NOMO-1 treated with DMSO at 0.1 percent for 48 hours (cell line): Measurements from ENCODE around the gene TH.

Experiments used
- DNase-seq: peaks from one replicate; lab custom pipeline; 2025; ENCODE audit not compliant: unreplicated experiment; lab: John Stamatoyannopoulos, UW

TH gene

GRCh38 chr11:2163428-2163978 lies 8.1 kb downstream of the TH start:
- no peak for DNase-seq

DNA sequence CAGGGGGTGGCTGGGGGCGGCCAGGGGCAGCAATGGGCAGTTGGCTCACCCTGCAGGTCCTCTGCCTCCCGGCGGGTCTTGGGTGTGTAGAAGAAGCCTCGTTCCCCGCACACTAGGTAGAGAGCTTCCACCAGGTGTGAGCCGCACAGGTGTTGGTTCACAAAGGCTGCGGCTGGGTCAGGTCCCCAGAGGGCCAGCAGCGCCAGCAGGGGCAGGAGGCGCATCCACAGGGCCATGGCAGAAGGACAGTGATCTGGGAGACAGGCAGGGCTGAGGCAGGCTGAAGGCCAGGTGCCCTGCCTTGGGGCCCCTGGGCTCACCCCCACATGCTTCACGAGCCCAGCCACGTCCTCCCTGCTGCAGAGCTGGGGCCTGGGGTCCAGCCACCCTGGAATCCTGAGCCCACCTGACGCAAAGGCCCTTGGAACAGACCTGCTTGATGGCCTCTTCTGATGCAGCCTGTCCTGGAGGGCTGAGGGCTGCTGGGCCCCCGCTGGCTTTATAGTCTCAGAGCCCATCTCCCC lies 10.8 kb downstream of the TH start, which contains the start of gene INS:
Gene INS, minus strand, starts transcription at position 474 of the 524 bp plus-strand sequence. Its CDS starts 238 bp downstream, at position 236.
- no peak for DNase-seq

DNA sequence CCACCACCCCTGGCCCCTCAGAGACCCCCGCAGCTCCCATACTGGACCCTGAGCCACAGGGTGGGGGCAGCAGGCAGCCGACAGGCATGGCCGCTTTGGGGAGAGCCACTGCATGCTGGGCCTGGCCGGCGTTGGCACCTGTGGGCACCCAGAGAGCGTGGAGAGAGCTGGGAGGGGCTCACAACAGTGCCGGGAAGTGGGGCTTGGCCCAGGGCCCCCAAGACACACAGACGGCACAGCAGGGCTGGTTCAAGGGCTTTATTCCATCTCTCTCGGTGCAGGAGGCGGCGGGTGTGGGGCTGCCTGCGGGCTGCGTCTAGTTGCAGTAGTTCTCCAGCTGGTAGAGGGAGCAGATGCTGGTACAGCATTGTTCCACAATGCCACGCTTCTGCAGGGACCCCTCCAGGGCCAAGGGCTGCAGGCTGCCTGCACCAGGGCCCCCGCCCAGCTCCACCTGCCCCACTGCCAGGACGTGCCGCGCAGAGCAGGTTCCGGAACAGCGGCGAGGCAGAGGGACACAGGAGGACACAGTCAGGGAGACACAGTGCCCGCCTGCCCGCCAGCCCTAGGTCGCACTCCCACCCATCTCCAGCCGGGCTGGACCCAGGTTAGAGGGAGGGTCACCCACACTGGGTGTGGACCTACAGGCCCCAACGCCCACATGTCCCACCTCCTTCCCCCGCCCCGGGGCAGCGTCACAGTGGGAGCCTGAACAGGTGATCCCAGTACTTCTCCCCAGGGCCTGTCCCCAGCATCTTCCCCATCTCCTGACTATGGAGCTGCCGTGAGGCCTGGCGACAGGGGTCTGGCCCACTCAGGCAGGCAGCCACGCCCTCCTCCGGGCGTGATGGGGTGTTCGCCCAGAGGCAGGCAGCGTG lies 11.8 kb downstream of the TH start:
- DNase-seq, result no peak

DNA sequence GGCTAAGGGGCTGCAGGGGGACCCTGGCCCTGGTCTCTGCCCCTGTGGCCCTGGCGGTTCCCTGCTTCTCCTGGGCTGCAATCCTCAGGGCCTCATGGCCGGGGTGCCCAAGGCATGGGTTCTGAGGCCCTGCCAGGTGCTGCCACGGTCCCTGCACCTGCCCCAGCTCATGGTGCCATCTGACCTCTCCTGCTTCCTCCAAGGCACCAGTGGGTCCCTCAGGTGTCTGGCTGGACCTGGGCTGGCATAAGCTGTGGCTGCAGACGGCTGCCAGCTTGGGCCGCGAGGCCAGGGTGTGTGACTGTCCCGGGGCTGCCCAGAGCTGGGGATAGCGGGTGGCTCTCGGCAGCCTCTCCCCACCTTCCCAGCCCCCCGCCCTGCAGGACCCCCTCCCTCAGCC lies 12.6 kb downstream of the TH start:
- DNase-seq, result no peak

- DNase-seq, result no peak
Measured at GRCh38 chr11:2158296-2158737, 13.3 kb downstream of the TH start.

GRCh38 chr11:2157294-2158040 lies 14.1 kb downstream of the TH start:
- no peak for DNase-seq

GRCh38 chr11:2156416-2157182 lies 15.0 kb downstream of the TH start:
- peak; percentile 5 for DNase-seq

GRCh38 chr11:2155511-2155910 lies 16.1 kb downstream of the TH start:
- DNase-seq, result no peak

- no peak for DNase-seq
Measured at GRCh38 chr11:2154889-2155288, 16.7 kb downstream of the TH start.

DNA sequence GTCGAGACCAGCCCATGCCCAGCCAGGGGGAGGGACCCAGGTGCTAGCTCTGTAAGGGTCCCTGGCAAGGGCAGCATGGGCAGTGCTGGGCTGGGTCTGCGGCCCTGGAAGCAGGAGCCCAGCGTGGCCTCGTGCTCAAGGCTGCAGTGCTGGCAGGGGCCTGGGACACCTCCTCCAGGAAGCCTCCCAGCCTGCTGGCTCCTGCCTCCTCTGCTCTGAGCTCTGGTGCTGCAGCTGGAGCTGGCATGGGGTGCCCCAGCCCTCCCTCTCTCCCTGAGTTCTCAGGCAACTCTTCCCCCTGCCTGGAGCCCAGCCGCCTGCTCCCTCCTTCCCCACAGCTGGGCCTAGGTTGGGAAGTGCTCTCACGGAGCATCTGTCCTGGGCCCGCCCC lies 17.4 kb downstream of the TH start:
- no peak for DNase-seq

GRCh38 chr11:2153581-2154194 lies 17.9 kb downstream of the TH start:
- no peak for DNase-seq

GRCh38 chr11:2151500-2152257 lies 19.9 kb downstream of the TH start:
- peak; percentile 71 for DNase-seq

GRCh38 chr11:2149864-2150847 lies 21.5 kb downstream of the TH start:
- peak; percentile 6 for DNase-seq

DNA sequence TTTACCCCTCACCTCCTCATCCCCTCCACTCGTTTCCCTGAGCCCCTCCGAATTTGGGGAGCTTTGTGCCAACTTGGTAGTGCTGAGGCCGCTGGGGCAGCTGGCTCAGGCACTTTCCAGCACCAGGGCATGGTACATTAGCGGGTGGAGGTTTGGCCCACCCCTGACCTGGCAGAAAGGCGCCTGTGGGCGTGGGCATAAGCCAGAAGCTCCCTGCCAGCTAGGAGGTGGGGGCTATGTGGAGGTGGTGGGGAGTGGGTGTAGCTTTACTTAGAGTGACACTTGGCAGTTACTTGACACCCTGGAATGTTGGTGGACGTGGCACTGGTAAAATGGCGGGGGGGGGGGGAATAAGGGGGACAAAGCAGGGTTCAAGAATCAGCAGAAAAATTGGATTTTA lies 22.2 kb downstream of the TH start:
- DNase-seq, result no peak

GRCh38 chr11:2148595-2148994 lies 23.0 kb downstream of the TH start:
- DNase-seq, result no peak

- DNase-seq, result no peak
Measured at GRCh38 chr11:2147391-2147790, 24.2 kb downstream of the TH start.

DNA sequence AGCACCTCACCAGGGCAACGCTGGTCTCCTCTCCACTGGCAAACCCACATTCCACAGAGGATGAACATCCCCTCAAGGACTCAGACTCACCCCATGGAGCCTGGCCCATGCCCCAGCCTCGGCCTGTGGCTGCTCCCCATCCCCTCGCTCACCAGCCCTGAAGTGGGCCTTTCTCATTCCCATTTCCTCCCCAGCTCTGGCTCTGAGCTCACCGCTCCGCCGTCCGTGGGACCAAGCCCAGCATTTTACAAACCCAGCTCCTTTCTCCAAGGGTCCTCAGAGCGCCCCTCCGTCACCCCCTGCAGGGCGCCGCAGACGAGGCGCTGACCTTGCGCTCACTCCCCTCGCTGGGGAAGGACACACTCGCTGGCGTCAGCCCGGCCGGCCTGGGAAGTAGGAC lies 25.6 kb downstream of the TH start:
- DNase-seq, result no peak

GRCh38 chr11:2144544-2145248 lies 26.9 kb downstream of the TH start:
- no peak for DNase-seq
